ENCODE results near the gene TCF4. TPM values are rescaled to one million over a fixed set of nuclear protein-coding genes. Genes with fewer than 3 reads are reported as not detected.

TCF4 gene
- total and polyA plus RNA-seq, 8 donors = 99.1 to 165 (median 138) TPM

GRCh38 chr18:55584201-55584600 lies 3.8 kb downstream of the TCF4 start:
- H3K36me3 ChIP-seq = no peaks in the 10 kb centered on the region
- peak overlapping the region in 1 of 2 donors; percentile 61 for H3K4me3 ChIP-seq
- H3K4me1 ChIP-seq = peaks cover 0 to 12% of the 10 kb centered on the region in 2 donors
- TF ChIP-seq CTCF (IDR thresholded peaks at IDR 0.05) = no peak
- no peak for ATAC-seq
- peak overlapping the region in 1 of 2 donors; percentile 91 for H3K27ac ChIP-seq
- peak in 2 of 4 donors; percentile 49 to 61 for DNase-seq
- no peaks in the 10 kb centered on the region for H3K9me3 ChIP-seq
- H3K27me3 ChIP-seq = no peaks in the 10 kb centered on the region
- intact Hi-C loops (cut with DNase I) = loop anchor here in 1 of 2 donors (5.0 kb wide), 1 partner anchor 182 kb away; no protein-coding TSS in a partner anchor

GRCh38 chr18:55582325-55582724 lies 5.7 kb downstream of the TCF4 start:
- no peak overlapping the region for H3K4me3 ChIP-seq
- H3K4me1 ChIP-seq = peaks cover 0 to 12% of the 10 kb centered on the region in 2 donors
- TF ChIP-seq CTCF (IDR thresholded peaks at IDR 0.05) = no peak
- intact Hi-C loops (cut with DNase I) = loop anchor here in 1 of 2 donors (5.0 kb wide), 1 partner anchor 180 kb away; no protein-coding TSS in a partner anchor
- no peaks in the 10 kb centered on the region for H3K27me3 ChIP-seq
- H3K27ac ChIP-seq = no peak overlapping the region
- H3K36me3 ChIP-seq = no peaks in the 10 kb centered on the region
- no peak for ATAC-seq
- H3K9me3 ChIP-seq = no peaks in the 10 kb centered on the region
- peak in 1 of 4 donors; percentile 17 for DNase-seq

GRCh38 chr18:55579501-55580270 lies 8.3 kb downstream of the TCF4 start:
- Histone ChIP-seq H3K4me1 (peaks cover 0 to 13% of the 10 kb centered on the region in 2 donors), H3K4me3 (no peak overlapping the region), H3K9me3 (no peaks in the 10 kb centered on the region), H3K27ac (no peak overlapping the region), H3K36me3 (no peaks in the 10 kb centered on the region), H3K27me3 (no peaks in the 10 kb centered on the region)
- TF ChIP-seq CTCF (IDR thresholded peaks at IDR 0.05) = no peak
- peak in 2 of 4 donors; percentile 46 to 53 for DNase-seq
- intact Hi-C loops (cut with DNase I) = loop anchor here in 1 of 2 donors (5.0 to 10.0 kb wide), 2 partner anchors 65 to 177 kb away; no protein-coding TSS in a partner anchor
- no peak for ATAC-seq

- intact Hi-C loops (cut with DNase I) = loop anchor here in 1 of 2 donors (10.0 kb wide), 1 partner anchor 63 kb away; no protein-coding TSS in a partner anchor
Observed at GRCh38 chr18:55577812-55578539, 10.0 kb downstream of the TCF4 start.

More at GRCh38 chr18:55577812-55578539, 10.0 kb downstream of the TCF4 start:
- H3K27me3 ChIP-seq = no peaks in the 10 kb centered on the region
- no peaks in the 10 kb centered on the region for H3K36me3 ChIP-seq
- no peaks in the 10 kb centered on the region for H3K9me3 ChIP-seq
- no peak for TF ChIP-seq CTCF (IDR thresholded peaks at IDR 0.05)
- H3K4me1 ChIP-seq = peaks cover 0 to 19% of the 10 kb centered on the region in 2 donors
- DNase-seq (no peak), ATAC-seq (no peak)
- no peak overlapping the region for H3K27ac ChIP-seq
- no peak overlapping the region for H3K4me3 ChIP-seq

All from left lung (tissue), 10 donors.